K562 (cell line): ENCODE results near the gene CACNA1E. TPM values are rescaled to one million over a fixed set of nuclear protein-coding genes. Genes with fewer than 3 reads are reported as not detected.

ENCODE experiments used
- ATAC-seq: fragments of 200-7000 bp; cut with Tn5 transposase; 3 replicates; pipeline ENCODE4 v1.9.1; 2020; ENCODE audit warnings: moderate library complexity
- BruUV-seq: library from RNA; stranded (reverse); fragments of 400-500 nt; replicated peaks from 2 replicates; lab custom pipeline; 2021; lab: Mats Ljungman, UMichigan
- CTCF ChIA-PET: fragments of 300-600 bp; formaldehyde crosslinking; extraction: SDS; loops from one replicate; lab custom pipeline; 2021; ENCODE audit warnings: low intra/inter-chr PET ratio; lab: Yijun Ruan, JAX
- POLR2A ChIA-PET: fragments of 300-600, 350-650 bp; sonication (Branson Sonifier 250); formaldehyde crosslinking; extraction: SDS; loops from one replicate; lab custom pipeline; 2021; ENCODE audit warnings: antibody characterized with exemption, inconsistent platforms; lab: Yijun Ruan, JAX
- DNase-seq, 4 experiments: peaks; one replicate each; pipeline versions ENCODE4 v3.0.0 to v3.0.0-alpha.2; 2011 to 2018; ENCODE audit warnings: low spot score in 3 of 4, mixed read lengths in 3 of 4; ENCODE audit errors: extremely low read depth in 1 of 4
- FAIRE-seq: peaks from 2 replicates; lab custom pipeline; 2011; peaks lifted over from hg19 to GRCh38; lab: Jason Lieb, UNC
- H2AFZ ChIP-seq: 2 replicates; pipeline ENCODE4 v1.6.0; 2011; ENCODE audit warnings: low read depth, low read length, control low read depth, inconsistent platforms
- H3K27ac ChIP-seq: fragments of 200-600 bp; 3 replicates; pipeline ENCODE4 v1.8.0; 2011; ENCODE audit warnings: low read depth, mild to moderate bottlenecking, control low read depth, inconsistent platforms, low read length, moderate library complexity, mixed read lengths; ENCODE audit errors: extremely low read depth
- H3K27me3 ChIP-seq, 2 experiments: fragments of 300-600 bp in 1 of 2; 2 replicates in 1 of 2; 3 replicates in 1 of 2; pipeline versions ENCODE4 v1.6.0 to v1.8.0; 2011; ENCODE audit warnings: inconsistent platforms in 2 of 2, low read length in 2 of 2, mild to moderate bottlenecking in 1 of 2, mixed read lengths in 1 of 2, moderate library complexity in 1 of 2; ENCODE audit not compliant: control insufficient read depth in 2 of 2, insufficient read depth in 2 of 2
- H3K36me3 ChIP-seq: fragments of 300-600 bp; 3 replicates; pipeline ENCODE4 v1.8.0; 2011; ENCODE audit warnings: mild to moderate bottlenecking, low read length, inconsistent platforms; ENCODE audit not compliant: control insufficient read depth, insufficient read depth
- H3K4me1 ChIP-seq, 2 experiments: fragments of 200-600 bp in 1 of 2; replicated peaks in 1 of 2; 2 replicates in 1 of 2; 3 replicates in 1 of 2; pipeline versions ENCODE4 v1.5.1 to v1.8.0; 2011; ENCODE audit warnings: inconsistent platforms in 2 of 2, low read length in 2 of 2, mild to moderate bottlenecking in 1 of 2, mixed read lengths in 1 of 2, moderate library complexity in 1 of 2; ENCODE audit not compliant: control insufficient read depth in 2 of 2, insufficient read depth in 2 of 2
- H3K4me2 ChIP-seq: 2 replicates; pipeline ENCODE4 v1.6.1; 2011; ENCODE audit warnings: low read length, control low read depth, inconsistent platforms, mixed read lengths; ENCODE audit not compliant: insufficient read depth
- H3K4me3 ChIP-seq: fragments of 200-600 bp; sonication (generic), shearing (Covaris generic); 2 replicates; pipeline ENCODE4 v1.5.1; 2016; ENCODE audit warnings: control low read depth, inconsistent platforms
- H3K79me2 ChIP-seq: fragments of 200-600 bp; 3 replicates; pipeline ENCODE4 v1.8.0; 2011; ENCODE audit warnings: low read length, inconsistent platforms; ENCODE audit not compliant: control insufficient read depth, insufficient read depth
- H3K9ac ChIP-seq, 2 experiments: 2 replicates each; pipeline versions ENCODE4 v1.6.0 to v1.6.1; 2011; ENCODE audit warnings: low read depth in 2 of 2, low read length in 2 of 2, control low read depth in 1 of 2, inconsistent platforms in 1 of 2, mild to moderate bottlenecking in 1 of 2, mixed read lengths in 1 of 2; ENCODE audit not compliant: insufficient read depth in 1 of 2
- H3K9me1 ChIP-seq: one replicate; pipeline ENCODE4 v1.6.0; 2011; ENCODE audit warnings: inconsistent platforms, mild to moderate bottlenecking, low read length, moderate library complexity; ENCODE audit not compliant: control insufficient read depth, insufficient read depth
- H3K9me3 ChIP-seq: replicated peaks from 2 replicates; pipeline ENCODE4 v1.5.1; 2011; ENCODE audit warnings: low read depth, low read length, inconsistent platforms; ENCODE audit not compliant: control insufficient read depth, insufficient read depth
- H4K20me1 ChIP-seq: replicated peaks from 2 replicates; pipeline ENCODE4 v1.6.1; 2011; ENCODE audit warnings: low read length, inconsistent platforms, mixed read lengths; ENCODE audit not compliant: control insufficient read depth, insufficient read depth
- ARNT ChIP-seq, 2 experiments: fragments of 450-650 bp; IDR thresholded peaks; 2 replicates each; pipeline ENCODE4 v1.6.1; 2016; ENCODE audit warnings: mild to moderate bottlenecking in 1 of 2
- CTBP1 ChIP-seq: fragments of 450-650 bp; IDR thresholded peaks from 2 replicates; pipeline ENCODE4 v1.6.1; 2016; ENCODE audit warnings: borderline replicate concordance
- DPF2 ChIP-seq: fragments of 450-650 bp; IDR thresholded peaks from 2 replicates; pipeline ENCODE4 v1.6.1; 2016
- HMG20B ChIP-seq: fragments of 250-450 bp; sonication (Bioruptor Pico); IDR thresholded peaks from 2 replicates; pipeline ENCODE4 v1.5.0; 2021; ENCODE audit warnings: mild to moderate bottlenecking
- KDM5B ChIP-seq: fragments of 200-600 bp; sonication (generic); IDR thresholded peaks from 2 replicates; pipeline ENCODE4 v1.6.1; 2012; ENCODE audit warnings: low read depth, mild to moderate bottlenecking, moderate library complexity, low read length, control low read depth, inconsistent platforms; ENCODE audit not compliant: insufficient replicate concordance
- MAFG ChIP-seq: fragments of 450-650 bp; conservative IDR thresholded peaks from 2 replicates; pipeline ENCODE4 v1.6.1; 2016; ENCODE audit warnings: missing genetic modification characterization, missing compliant biosample characterization
- MAZ ChIP-seq, 2 experiments: fragments of 450-650 bp in 1 of 2; sonication (generic) in 1 of 2; formaldehyde crosslinking; IDR thresholded peaks in 1 of 2; conservative IDR thresholded peaks in 1 of 2; 2 replicates each; pipeline versions ENCODE4 v1.4.0 to v1.5.0; 2020; ENCODE audit warnings: mild to moderate bottlenecking in 1 of 2, missing genetic modification reagents in 1 of 2
- MTF1 ChIP-seq: fragments of 250-450 bp; sonication (Bioruptor Pico); IDR thresholded peaks from 2 replicates; pipeline ENCODE4 v1.9.0; 2021; ENCODE audit warnings: moderate library complexity, mild to moderate bottlenecking, inconsistent platforms, borderline replicate concordance
- POLR3A ChIP-seq: IDR thresholded peaks from 2 replicates; pipeline ENCODE4 v1.6.1; 2011; ENCODE audit warnings: borderline replicate concordance, mild to moderate bottlenecking, moderate library complexity; ENCODE audit not compliant: insufficient read length, insufficient read depth; ENCODE audit errors: extremely low read depth
- SAFB2 ChIP-seq: fragments of 200-400 bp; formaldehyde crosslinking; IDR thresholded peaks from 2 replicates; pipeline ENCODE4 v1.6.1; 2018; ENCODE audit warnings: borderline replicate concordance, low read length, low read depth, moderate library complexity; ENCODE audit not compliant: severe bottlenecking
- WGBS: fragments of 100-300 bp; shearing (Covaris generic); methylation state at CpG from one replicate; pipeline ENCODE4 v1.1.6; 2016; ENCODE audit warnings: low coverage, mixed read lengths; ENCODE audit not compliant: insufficient coverage; ENCODE audit errors: missing lambda C conversion rate; 5-methylcytosine and 5-hydroxymethylcytosine counted together
- in situ Hi-C: fragments of 300-500 bp; cut with MboI; formaldehyde crosslinking; loops from 4 replicates; pipeline ENCODE4 v1.15.0; 2018; ENCODE audit warnings: inconsistent platforms, mixed read lengths
- intact Hi-C: fragments of 100-400 bp; cut with micrococcal nuclease; formaldehyde crosslinking; loops from 2 replicates; pipeline ENCODE4 v1.14.2; 2022
- polyA plus RNA-seq, 8 experiments: library from polyadenylated mRNA; depleted of rRNA in 4 of 8; stranded (reverse) in 5 of 8; unstranded in 3 of 8; fragments of >200 nt; fragmentation: Nextera tagmentation in 2 of 8; fragmentation: Illumina TruSeq in 1 of 8; extraction: Ambion mirVana in 2 of 8; extraction: Trizol in 1 of 8; gene quantifications; 2 replicates each; pipeline versions ENCODE4 v1.2.1 to v1.2.3, GENCODE V29; 2011 to 2014; ENCODE audit warnings: inconsistent platforms in 1 of 8, missing spikeins in 1 of 8
- total RNA-seq, 7 experiments: library from RNA; depleted of rRNA in 6 of 7; stranded (reverse); fragments of >200 nt in 6 of 7; fragmentation: Illumina TruSeq in 2 of 7; extraction: Trizol in 2 of 7; gene quantifications; 2 replicates each; pipeline versions ENCODE4 v1.2.1 to v1.2.3, GENCODE V29; 2011 to 2021; ENCODE audit warnings: low replicate concordance in 1 of 7
- TF ChIP-seq, protein P1 (sequence below): fragments of 450-650 bp; IDR thresholded peaks from 2 replicates; pipeline ENCODE4 v1.6.1; 2016; ENCODE audit warnings: antibody characterized with exemption
- TF ChIP-seq, protein P2 (sequence below): fragments of 250-450 bp; sonication (Bioruptor Pico); IDR thresholded peaks from 2 replicates; pipeline ENCODE4 v1.8.0; 2022; ENCODE audit warnings: moderate library complexity, mild to moderate bottlenecking, inconsistent platforms
- TF ChIP-seq, protein P3 (sequence below): fragments of 450-650 bp; IDR thresholded peaks from 2 replicates; pipeline ENCODE4 v1.6.1; 2016; ENCODE audit warnings: low read depth

CACNA1E gene
- total and polyA plus RNA-seq, 9 of the 15 experiments (the other 6 are each of a cell fraction or from before 2014, with no cell fraction given) = under 0.01 to 0.04 TPM; not detected in 7

DNA sequence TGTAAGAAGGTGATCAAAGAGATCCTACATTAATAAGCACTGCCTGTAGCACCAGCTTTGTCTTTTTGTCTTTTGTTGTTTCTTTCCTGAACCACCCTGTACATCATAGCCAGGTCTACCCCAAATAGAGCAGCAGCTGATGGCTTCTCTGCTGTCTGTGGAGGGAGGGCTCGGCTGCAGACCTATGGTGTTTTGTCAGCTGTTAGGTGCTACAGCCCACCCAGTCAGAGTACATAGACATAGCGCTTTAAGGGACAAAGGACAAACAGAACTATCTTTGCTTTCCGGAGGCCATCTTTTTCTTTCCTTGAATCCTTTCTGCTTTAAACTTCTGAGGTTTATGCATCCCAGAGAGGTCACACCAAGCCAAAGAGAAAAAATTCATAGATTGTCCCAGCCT lies 320.1 kb downstream of the CACNA1E start:
- ATAC-seq (no peak), FAIRE-seq (no peak), DNase-seq (no peak)
- POLR2A ChIA-PET = interaction anchor here (0.5 kb wide), 1 partner anchor 141 kb away, joined by 3 read pairs; no protein-coding TSS in a partner anchor
- no peak overlapping the region for H3K9ac ChIP-seq
- no peaks in the 10 kb centered on the region for H3K9me3 ChIP-seq
- peaks cover 7 to 26% of the 10 kb centered on the region in 2 experiments; a peak in 3 of 5 replicates for H3K27me3 ChIP-seq
- in situ Hi-C loops (no loop called here), intact Hi-C loops (no loop called here)
- H3K27ac ChIP-seq = no peak overlapping the region
- peaks cover 0 to 3% of the 10 kb centered on the region in 2 experiments; a peak in 1 of 5 replicates for H3K4me1 ChIP-seq
- no peaks in the 10 kb centered on the region for H3K79me2 ChIP-seq
- H3K36me3 ChIP-seq = no peaks in the 10 kb centered on the region
- no peak overlapping the region for H3K4me2 ChIP-seq
- 6% methylated on average over 3 of the region's 3 CpGs for WGBS
- H2AFZ ChIP-seq = no peak overlapping the region
- no peaks in the 10 kb centered on the region for H4K20me1 ChIP-seq
- H3K4me3 ChIP-seq = no peak overlapping the region
- BruUV-seq = no TSS peak
- no peaks in the 10 kb centered on the region for H3K9me1 ChIP-seq
- CTCF ChIA-PET = no interaction called here
- TF ChIP-seq HMG20B = no peak
- no peak for TF ChIP-seq SAFB2
- no peak for TF ChIP-seq POLR3A
- TF ChIP-seq MTF1 (CRISPR knock-in tag) = no peak
- TF ChIP-seq DPF2 = no peak
- TF ChIP-seq, protein P1, sequence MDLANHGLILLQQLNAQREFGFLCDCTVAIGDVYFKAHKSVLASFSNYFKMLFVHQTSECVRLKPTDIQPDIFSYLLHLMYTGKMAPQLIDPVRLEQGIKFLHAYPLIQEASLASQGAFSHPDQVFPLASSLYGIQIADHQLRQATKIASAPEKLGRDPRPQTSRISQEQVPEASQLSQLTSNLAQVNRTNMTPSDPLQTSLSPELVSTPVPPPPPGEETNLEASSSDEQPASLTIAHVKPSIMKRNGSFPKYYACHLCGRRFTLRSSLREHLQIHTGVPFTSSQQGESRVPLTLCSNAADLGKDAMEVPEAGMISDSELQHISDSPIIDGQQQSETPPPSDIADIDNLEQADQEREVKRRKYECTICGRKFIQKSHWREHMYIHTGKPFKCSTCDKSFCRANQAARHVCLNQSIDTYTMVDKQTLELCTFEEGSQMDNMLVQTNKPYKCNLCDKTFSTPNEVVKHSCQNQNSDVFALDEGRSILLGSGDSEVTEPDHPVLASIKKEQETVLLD = no peak
- no peak for TF ChIP-seq CTBP1
- TF ChIP-seq ARNT (IDR thresholded peaks at IDR 0.05) = no peak
- TF ChIP-seq, protein P2, sequence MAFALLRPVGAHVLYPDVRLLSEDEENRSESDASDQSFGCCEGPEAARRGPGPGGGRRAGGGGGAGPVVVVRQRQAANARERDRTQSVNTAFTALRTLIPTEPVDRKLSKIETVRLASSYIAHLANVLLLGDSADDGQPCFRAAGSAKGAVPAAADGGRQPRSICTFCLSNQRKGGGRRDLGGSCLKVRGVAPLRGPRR (CRISPR knock-in tag) = no peak
- TF ChIP-seq MAZ (CRISPR knock-in tag; conservative IDR thresholded peaks at IDR 0.05 in 1 of 2, IDR thresholded peaks at IDR 0.05 in 1 of 2) = no peak
- TF ChIP-seq KDM5B = no peak
- TF ChIP-seq, protein P3, sequence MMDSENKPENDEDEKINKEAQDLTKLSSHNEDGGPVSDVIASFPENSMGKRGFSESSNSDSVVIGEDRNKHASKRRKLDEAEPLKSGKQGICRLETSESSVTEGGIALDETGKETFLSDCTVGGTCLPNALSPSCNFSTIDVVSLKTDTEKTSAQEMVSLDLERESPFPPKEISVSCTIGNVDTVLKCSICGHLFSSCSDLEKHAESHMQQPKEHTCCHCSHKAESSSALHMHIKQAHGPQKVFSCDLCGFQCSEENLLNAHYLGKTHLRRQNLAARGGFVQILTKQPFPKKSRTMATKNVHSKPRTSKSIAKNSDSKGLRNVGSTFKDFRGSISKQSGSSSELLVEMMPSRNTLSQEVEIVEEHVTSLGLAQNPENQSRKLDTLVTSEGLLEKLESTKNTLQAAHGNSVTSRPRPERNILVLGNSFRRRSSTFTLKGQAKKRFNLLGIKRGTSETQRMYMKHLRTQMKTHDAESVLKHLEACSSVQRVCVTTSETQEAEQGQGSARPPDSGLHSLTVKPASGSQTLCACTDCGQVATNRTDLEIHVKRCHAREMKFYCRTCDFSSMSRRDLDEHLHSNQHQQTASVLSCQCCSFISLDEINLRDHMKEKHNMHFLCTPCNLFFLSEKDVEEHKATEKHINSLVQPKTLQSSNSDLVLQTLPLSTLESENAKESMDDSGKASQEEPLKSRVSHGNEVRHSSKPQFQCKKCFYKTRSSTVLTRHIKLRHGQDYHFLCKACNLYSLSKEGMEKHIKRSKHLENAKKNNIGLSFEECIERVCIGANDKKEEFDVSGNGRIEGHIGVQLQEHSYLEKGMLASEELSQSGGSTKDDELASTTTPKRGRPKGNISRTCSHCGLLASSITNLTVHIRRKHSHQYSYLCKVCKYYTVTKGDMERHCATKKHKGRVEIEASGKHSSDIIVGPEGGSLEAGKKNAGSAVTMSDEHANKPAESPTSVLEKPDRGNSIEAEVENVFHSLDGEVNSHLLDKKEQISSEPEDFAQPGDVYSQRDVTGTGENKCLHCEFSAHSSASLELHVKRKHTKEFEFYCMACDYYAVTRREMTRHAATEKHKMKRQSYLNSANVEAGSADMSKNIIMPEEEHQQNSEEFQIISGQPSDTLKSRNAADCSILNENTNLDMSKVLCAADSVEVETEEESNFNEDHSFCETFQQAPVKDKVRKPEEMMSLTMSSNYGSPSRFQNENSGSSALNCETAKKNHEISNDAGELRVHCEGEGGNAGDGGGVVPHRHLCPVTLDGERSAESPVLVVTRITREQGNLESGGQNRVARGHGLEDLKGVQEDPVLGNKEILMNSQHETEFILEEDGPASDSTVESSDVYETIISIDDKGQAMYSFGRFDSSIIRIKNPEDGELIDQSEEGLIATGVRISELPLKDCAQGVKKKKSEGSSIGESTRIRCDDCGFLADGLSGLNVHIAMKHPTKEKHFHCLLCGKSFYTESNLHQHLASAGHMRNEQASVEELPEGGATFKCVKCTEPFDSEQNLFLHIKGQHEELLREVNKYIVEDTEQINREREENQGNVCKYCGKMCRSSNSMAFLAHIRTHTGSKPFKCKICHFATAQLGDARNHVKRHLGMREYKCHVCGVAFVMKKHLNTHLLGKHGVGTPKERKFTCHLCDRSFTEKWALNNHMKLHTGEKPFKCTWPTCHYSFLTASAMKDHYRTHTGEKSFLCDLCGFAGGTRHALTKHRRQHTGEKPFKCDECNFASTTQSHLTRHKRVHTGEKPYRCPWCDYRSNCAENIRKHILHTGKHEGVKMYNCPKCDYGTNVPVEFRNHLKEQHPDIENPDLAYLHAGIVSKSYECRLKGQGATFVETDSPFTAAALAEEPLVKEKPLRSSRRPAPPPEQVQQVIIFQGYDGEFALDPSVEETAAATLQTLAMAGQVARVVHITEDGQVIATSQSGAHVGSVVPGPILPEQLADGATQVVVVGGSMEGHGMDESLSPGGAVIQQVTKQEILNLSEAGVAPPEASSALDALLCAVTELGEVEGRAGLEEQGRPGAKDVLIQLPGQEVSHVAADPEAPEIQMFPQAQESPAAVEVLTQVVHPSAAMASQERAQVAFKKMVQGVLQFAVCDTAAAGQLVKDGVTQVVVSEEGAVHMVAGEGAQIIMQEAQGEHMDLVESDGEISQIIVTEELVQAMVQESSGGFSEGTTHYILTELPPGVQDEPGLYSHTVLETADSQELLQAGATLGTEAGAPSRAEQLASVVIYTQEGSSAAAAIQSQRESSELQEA = no peak
- no peak for TF ChIP-seq MAFG (tag)
